T-helper 1 cell treated with Interleukin-12 subunit alpha and Interleukin-12 subunit beta and Interleukin-4 antibody, amounts not matched to agents 30 ng/mL and 1 ng/mL, for 36 hours (primary cell): ENCODE results near the gene EXOC3L4. TPM values are rescaled to one million over a fixed set of nuclear protein-coding genes. Genes with fewer than 3 reads are reported as not detected.

Source experiments
- intact Hi-C: fragments of 100-400 bp; cut with micrococcal nuclease; formaldehyde crosslinking; loops from one replicate; pipeline ENCODE4 v1.15.1; 2024
- total RNA-seq: library from RNA; stranded (reverse); gene quantifications from 2 replicates; pipeline ENCODE4 v1.2.3, GENCODE V29; 2022

EXOC3L4 gene
- total RNA-seq, 1 donor from 2014 or later = not detected

DNA sequence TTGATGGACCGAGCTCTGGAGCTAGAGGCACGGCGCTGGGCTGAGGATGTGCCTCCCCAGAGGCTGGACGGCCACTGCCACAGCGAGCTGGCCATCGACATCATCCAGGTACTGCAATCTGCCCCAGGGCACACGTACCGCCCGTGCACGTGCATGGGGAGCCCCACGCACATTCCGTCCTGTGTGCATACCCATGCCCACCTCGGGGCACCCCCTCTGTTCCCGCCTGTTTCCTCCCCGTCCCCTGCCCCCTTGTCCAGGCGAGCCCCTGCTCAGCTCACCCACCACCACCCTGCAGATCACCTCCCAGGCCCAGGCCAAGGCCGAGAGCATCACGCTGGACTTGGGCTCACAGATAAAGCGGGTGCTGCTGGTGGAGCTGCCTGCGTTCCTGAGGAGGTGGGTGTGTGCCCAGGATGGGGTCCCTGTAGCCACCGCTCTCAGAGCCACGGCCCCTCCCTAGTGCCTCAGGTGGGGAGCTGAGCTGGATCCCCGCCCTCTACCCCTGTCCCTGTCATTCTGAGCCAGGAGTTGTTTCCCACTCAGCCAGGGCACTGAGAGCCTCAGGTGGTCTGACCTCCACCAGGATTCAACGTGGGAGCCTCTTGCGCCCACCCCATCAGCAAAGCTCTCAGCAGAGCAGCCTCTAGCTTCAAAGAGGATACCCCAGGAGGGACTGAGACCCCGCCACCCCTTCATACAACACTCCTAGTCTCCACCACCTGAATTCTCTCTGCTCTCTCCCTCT is 35.7 kb downstream of the EXOC3L4 start:
- intact Hi-C loops = no loop called here

DNA sequence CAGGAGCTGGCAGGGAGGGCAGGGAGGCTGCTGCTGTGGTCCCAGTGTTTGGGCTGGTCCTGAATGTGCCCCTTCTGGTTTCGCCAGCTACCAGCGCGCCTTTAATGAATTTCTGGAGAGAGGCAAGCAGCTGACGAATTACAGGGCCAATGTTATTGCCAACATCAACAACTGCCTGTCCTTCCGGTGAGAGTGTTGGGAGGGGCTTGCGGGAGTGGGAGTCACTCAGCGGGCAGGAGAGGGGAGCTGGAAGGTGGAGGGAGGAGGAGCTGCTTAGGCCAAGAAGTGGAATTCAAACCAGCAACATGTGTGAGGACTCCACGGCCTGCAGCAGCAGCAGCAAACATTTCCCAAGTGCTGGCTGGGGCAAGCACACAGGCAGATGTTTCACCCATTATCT is 36.4 kb downstream of the EXOC3L4 start:
- intact Hi-C loops = no loop called here

DNA sequence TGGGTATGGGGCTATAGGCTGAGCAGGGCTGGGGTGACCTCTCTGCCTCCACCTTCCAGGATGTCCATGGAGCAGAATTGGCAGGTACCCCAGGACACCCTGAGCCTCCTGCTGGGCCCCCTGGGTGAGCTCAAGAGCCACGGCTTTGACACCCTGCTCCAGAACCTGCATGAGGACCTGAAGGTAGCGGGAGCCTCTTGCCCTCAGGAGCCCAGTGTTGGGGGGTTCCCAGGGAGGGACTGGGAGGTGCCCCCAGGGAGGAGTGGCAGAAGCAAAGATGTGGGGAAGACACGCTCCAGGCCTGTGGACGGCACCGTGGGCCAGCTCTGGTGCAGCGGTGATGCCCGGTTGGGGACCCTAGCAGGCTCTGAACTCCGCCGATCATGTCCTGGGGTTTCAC is 37.1 kb downstream of the EXOC3L4 start:
- intact Hi-C loops = no loop called here

DNA sequence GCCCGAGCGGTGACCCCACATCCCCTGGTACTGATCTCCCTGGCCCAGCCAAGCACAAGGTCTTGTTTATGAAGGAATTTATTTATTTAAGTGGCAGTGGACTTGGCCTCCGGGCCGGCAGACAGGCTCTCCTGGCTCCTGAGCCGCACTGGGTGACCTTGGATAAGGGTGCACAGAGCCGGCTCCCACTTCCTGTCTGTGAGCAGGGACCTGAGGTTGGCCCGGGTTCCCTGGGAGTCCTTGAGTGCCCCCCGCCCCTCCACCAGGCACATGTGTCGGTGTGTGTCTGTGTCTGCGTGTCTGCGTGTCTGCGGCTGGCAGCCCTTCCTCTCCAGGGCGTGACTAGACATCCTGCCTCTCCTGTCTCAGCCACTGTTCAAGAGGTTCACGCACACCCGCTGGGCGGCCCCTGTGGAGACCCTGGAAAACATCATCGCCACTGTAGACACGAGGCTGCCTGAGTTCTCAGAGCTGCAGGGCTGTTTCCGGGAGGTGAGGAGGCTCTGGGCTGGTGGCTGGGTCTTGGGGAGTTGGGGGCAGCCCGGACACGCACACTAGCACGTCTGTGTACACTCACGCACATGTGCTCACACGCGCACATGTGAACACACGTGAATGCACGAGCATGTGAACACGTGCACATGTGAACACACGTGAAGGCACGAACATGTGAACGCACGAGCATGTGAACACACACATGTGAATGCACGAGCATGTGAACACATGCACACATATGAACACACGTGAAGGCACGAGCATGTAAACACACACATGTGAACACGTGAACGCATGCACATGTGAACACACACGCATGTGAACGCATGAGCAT is 38.1 kb downstream of the EXOC3L4 start:
- intact Hi-C loops = no loop called here

DNA sequence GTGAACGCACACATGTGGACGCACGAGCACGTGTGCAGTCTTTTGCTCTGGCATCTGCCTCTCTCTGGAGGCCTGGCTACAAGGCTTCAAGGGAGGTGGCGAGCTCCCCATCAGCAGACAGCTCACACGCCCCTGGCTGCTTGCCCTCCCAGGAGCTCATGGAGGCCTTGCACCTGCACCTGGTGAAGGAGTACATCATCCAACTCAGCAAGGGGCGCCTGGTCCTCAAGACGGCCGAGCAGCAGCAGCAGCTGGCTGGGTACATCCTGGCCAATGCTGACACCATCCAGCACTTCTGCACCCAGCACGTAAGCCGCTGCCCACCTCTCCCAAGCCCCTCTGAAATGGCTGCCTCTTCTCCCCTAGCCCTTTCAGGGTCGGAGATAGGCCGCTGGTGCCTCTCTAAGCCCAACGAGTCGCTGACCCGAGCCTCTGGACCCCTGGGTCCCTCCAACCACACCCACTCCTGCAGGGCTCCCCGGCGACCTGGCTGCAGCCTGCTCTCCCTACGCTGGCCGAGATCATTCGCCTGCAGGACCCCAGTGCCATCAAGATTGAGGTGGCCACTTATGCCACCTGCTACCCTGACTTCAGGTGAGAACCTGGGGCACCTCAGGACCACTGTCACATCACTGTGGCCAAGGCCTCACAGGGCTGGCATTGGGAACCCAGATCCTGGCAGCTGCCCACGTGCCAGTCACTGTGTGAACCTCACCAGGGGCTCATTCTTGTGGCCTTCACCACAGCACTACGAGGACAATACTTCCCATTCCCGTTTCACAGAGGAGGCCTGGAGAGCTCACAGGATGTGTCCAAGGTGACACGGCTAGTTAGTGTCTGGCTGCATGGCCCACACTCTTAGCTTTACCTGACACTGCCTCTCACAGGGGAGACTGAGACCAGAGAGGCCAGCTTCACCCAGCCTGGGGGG is 39.0 kb downstream of the EXOC3L4 start:
- intact Hi-C loops = no loop called here

DNA sequence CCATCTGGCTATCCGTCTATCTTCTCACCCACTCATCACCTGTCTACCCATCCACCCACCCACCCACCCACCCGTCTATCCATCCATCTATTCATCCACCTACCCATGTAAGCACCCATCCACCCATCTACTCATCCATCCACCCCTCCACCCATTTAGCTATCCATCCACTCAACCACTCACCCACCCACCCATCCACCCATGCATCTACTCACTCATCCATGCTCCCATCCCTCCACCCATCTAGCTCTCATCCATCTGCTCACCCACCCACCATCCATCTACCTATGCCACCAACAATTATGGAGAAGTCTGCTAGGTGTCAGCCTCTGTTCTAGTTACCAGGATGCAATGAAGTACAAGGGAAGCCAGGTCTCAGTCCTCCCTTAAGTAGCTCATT is 39.9 kb downstream of the EXOC3L4 start:
- intact Hi-C loops = no loop called here

DNA sequence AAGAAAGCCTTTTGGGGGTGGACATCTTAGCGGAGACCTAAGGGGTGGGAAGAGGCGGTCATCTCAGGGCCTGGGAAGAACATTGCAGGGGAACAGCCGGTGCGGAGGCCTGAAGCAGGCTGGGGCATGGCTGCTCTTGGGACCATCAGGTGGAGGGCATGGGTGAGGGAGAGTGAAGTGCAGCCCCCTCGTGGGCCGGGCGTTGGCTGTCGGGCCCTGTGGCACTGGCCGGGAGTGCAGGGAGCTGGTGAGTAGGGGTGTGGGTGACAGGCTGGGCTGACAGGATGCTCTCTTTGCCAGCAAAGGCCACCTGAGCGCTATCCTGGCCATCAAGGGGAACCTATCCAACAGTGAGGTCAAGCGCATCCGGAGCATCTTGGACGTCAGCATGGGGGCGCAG is 40.4 kb downstream of the EXOC3L4 start:
- intact Hi-C loops = no loop called here

DNA sequence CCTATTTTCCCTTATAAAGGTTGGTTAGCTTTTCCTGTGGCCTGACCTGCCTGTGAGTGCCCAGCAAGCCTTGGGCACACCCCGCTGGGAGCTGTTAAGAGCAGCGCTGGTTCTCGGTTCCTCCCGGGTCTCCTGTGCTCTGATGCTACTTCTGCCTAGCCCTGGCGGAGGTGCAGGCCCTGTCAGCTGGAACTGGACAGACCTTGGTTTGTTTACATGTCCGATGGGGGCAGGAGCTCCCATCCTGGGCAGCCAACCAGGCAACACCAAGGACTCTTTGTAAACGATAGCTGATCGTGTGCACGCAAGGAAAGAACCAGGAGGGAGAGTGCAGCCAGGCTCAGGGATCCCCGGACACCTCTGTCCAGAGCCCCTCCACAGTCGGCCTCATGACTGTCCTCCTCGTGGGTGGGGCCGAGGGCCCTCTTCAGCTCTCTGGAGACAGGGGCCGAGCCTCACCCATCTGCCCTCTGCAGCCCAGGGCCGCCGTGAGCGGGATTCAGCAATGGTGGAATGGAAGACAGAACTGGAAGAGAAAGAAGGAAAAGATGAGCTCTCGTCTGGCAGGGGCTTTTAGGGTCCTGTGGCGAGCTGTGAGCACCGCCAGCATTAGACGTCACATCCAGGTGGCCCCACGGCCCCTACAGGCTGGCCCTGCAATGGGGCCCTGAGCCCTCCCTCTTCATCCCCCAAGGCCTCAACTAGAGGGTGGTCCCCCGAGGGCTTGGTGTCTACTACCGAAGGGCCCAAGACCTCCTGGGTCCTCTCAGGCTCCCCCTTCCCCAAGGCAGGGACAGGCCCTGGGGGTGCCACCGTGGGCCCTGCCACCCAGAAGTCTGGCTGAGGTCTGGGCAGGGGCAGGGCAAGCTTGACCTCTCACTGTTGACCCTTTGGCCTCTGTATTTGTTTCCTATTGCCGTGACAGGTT is 41.1 kb downstream of the EXOC3L4 start:
- intact Hi-C loops = no loop called here

DNA sequence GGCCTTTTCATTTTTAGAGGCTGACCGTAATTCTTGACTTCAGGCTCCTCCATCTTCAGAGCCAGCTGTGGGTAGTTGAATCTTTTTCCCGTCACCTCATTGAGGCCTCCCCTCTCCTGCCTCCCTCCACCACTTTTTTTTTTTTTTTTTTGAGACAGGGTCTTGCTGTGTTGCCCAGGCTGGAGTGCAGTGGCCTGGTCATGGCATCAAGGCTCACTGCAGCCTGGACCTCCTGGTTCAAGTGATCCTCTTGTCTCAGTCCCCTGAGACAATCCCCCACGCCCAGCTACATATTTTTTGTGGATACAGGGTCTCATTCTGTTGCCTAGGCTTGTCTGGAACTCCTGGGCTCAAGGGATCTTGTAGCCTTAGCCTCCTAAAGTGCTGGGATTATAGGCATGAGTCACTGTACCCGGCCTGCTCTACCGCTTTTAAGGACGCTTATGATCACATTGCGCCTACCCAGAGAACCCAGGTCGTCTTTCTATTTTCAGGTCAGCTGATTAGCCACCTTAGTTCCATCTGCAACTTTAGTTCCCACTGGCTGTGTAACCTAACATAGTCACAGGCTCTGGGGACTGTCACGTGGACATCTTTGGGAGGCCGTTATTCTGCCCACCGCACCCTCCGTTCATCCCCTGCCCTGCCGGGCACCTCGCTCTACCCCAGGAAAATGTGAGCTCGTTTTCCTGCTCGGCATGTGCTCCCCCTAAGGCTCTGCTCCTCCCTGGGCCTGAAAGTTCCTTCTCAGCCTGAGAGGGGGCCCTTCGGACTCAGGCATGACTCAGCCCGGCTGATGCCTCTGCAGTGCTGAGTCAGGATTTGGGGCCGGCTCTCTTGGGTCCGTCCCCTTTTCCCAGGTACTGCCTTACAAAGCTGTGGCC is 42.1 kb downstream of the EXOC3L4 start:
- intact Hi-C loops = no loop called here

DNA sequence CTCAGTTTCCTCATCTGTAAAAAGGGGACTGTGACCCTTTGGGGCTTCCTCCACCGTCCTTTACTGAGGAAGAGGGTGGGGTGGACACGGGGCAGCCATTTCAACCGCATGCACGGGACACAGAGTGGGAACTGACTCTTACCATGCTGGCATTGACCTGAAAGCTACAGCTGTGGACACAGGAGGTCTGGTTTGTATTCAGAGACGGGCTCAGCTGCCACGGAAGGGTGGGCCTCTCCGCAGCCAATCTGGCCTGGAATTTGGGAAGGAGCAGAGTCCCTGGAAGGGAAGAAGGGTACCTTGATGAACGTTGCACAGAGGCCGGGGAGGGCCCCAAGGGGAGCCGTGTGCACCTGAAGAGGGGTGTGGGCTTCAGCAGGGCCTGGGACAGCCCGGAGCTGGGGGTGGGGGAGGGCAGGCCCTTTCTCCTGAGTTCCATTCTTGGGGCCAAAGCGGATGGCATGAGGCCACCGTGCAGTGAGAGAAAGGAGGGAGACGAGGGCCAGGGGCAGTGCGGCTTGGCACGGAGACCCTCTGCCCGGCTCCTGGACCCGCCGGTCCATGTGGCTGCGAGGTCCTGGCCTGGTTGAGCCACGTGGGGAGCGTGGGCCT is 43.3 kb downstream of the EXOC3L4 start:
- intact Hi-C loops = no loop called here

DNA sequence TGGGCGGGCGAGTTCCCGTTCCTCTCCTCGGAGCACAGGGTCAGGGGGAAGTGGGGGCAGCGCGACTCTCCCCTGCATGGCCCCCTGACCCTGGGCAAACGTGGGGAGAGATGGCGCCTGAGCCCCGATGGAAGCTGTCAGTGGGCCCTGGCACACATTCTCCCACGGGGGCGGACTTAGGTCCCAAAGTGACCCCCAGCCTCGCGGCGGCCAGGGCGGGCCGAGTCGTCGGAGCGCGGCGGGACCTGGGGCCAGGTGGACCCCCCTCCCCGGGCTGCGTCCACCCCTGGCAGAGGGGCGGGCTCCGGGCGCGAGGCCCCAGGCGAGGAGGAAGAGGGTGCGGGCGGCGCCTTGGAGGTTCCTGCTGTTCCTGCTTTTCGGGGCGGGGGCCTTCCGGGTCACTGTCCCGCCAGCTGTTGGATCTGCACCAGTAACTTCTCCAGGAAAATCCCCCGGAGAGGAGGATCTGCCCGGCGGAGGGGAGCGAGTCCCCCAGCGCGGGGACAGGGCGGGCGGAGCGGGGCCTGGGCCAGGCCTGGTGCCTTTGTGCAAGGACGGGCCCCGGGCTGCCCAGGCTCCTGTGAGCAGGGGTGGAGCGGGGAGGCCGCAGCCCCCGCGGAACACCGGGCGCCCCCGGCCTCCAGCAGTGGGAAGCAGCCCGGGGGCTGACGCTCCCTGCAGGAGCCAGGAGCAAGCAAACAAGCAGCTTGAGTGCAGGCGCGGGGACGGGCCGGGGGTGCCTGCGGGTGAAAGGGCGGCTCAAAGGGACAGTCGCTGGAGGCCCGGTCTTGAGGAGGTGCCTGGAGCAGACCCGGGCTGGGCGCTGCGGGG is 44.0 kb downstream of the EXOC3L4 start:
- intact Hi-C loops = no loop called here

DNA sequence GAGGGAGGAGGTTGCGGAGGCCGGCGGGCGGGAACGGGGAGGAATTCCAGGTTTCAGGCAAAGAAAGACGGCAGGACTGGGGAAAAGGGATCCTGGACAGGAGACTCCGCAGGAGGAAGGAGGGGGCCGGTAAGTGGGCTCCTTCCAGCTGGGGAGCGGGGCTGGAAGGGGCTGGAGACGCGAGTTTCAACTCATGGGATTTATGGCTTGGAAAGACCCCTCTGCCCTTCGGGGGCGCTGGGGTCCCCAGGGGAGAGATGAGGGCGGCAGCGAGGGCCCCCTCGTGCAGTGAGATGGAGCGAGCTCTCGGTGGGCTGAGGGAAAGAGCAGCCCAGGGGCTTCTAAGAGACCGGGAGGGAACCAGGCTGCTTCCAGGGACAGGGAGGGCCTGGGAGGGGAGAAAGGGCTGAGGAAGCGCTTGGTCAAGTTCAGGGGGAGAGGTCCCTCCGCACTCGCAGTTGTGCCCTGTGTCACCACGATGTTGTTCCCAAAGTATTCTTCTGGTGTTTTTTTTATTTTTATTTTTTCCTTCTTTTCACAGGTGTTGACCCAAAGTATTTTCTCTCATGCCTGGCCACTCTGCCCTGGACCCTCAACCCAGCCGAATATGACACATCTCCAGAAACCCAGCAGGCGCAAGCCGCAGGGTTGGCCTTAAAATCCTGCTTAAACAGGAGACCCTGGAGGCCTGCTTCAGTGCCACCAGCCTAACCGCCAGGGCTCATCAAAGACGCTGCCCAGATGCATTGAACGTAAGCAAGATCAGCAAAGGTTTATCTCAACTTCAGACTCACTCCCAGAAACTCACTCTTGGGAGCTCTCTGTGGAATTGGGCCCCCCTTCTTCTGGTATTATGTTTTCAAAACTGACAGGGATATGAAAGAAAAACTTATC is 44.9 kb downstream of the EXOC3L4 start:
- intact Hi-C loops = loop anchor here (2.0 kb wide), 1 partner anchor 35 kb away; no protein-coding TSS in a partner anchor

DNA sequence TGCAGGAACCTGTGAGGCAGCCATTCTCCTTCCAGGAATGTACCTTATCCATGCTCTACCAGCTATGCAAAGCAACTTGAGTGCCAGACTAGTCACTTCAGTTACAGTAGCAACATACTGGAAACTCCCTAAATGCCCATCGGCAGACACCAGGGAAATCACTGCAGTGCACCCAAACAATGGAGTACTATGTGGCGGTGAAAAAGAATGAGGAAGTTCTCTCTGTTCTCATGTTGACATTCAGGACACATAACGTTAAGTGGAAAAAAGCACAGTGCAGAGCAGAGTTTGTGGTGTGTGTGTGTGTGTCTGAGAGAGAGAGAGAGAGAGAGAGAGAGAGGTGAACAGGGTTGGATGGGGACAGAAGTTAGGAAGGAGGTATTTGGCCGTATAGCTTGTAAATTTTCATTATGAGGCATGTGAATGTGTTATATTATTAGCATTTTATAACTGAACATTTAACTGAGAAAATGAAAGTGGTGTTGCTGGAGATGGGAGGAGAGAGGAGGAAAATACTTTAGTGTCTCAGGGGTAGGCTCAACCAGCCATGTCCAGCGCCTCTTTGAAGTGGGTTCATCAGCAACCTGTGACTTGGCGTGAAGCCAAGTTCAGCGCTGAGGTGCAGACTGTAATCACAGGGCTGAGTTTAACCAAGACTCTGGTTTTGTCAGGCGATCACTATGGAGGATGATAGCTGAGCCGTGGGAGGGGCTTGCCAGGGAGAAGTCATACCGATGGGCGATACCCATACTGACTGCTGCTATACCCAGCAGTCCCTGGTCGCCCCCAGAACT is 46.0 kb downstream of the EXOC3L4 start:
- intact Hi-C loops = loop anchor here (2.0 kb wide), 1 partner anchor 36 kb away; no protein-coding TSS in a partner anchor

DNA sequence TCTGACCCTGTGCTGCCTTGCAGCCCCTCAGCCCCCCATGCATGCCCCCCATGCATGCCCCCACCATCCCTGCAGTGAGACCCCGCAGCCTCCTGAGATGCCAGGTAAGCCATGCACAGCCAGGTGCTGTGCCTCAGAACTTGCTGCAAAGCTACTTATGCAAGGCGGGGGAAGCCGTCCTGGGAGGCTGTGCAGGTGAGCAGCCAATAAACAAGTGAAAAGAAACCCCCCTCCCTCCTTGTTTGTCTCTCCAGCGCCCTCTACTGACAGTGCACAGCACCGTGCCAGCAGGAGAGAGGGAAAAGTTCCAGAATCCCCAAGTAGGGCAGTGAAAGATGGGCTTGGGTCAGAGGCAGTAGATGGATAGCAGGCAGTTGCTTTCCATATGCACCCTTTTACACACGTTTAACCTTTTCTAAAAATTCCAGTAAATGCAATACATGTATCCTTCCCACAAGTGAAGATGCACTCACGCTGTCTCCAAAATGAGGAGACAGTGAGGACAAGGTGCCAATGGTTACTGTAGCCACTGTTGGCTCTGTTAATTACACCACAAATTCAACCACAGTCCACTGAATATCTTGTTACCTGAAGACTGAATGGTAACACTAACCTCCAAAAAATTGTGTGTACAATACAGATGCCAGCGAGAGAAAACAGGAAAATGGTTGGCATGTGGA is 46.7 kb downstream of the EXOC3L4 start:
- intact Hi-C loops = loop anchor here (2.0 kb wide), 1 partner anchor 36 kb away; no protein-coding TSS in a partner anchor

DNA sequence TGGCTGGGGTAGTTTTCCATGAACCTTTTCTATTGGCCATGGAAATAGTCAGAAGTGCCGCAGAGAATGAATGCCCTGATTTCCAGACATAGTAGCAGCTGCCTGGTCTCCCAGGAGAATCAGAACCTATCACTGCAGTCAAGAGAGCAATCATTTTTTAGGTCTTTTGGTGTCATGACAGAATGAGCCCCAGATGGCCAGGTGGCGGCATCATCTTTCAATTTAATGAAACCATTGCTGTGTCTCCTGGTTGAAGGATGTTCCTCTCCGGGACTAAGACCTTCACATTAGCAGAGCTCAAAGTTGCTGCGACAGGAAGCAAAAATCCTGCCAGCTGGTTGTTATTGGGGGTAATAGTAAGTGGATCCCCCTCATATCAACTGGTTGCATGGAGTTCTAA is 47.5 kb downstream of the EXOC3L4 start:
- intact Hi-C loops = no loop called here
